Measurements from ENCODE around the gene GRIK4.

- no peak for TF ChIP-seq EZH2 (IDR thresholded peaks at IDR 0.05; ENCODE audit: low read depth)
- TF ChIP-seq CTCF (conservative IDR thresholded peaks at IDR 0.05) = no peak
Measured at GRCh38 chr11:120808616-120809050, 297.1 kb downstream of the GRIK4 start.
